PC-3 (cell line): Measurements from ENCODE around the gene TIPARP. TPM values are rescaled to one million over a fixed set of nuclear protein-coding genes. Genes with fewer than 3 reads are reported as not detected.

Source experiments
- ATAC-seq: fragments of 200-7000 bp; cut with Tn5 transposase; 2 replicates; pipeline ENCODE4 v1.9.1; 2020; ENCODE audit warnings: mild to moderate bottlenecking, moderate library complexity
- BruUV-seq: library from RNA; stranded (reverse); fragments of 400-500 nt; replicated peaks from 2 replicates; lab custom pipeline; 2021; lab: Mats Ljungman, UMichigan
- CTCF ChIA-PET: fragments of 300-600 bp; sonication (Branson Sonifier 250); formaldehyde crosslinking; loops from one replicate; lab custom pipeline; 2022; ENCODE audit warnings: antibody characterized with exemption; lab: Charles Lee
- POLR2A ChIA-PET: fragments of 300-600 bp; sonication (Branson Sonifier 250); formaldehyde crosslinking; loops from one replicate; lab custom pipeline; 2022; ENCODE audit warnings: antibody characterized with exemption; ENCODE audit not compliant: unreplicated experiment; lab: Charles Lee
- DNase-seq: peaks from one replicate; pipeline ENCODE4 v3.0.0-alpha.2; 2015
- H2AFZ ChIP-seq: fragments of 300-600 bp; sonication (generic); 2 replicates; pipeline ENCODE4 v1.6.0; 2016; ENCODE audit warnings: antibody characterized with exemption, low read length
- H3F3A ChIP-seq: fragments of 300-600 bp; sonication (generic); one replicate; pipeline ENCODE4 v1.6.0; 2017; ENCODE audit warnings: antibody characterized with exemption, low read length, control low read depth, mild to moderate bottlenecking; ENCODE audit not compliant: unreplicated experiment
- H3K27ac ChIP-seq: fragments of 300-600 bp; sonication (generic); 2 replicates; pipeline ENCODE4 v1.5.1; 2016; ENCODE audit warnings: mild to moderate bottlenecking, low read length
- H3K27me3 ChIP-seq: fragments of 300-600 bp; sonication (generic); 2 replicates; pipeline ENCODE4 v1.6.1; 2016; ENCODE audit warnings: low read length, mixed read lengths
- H3K36me3 ChIP-seq: fragments of 300-600 bp; sonication (generic); 2 replicates; pipeline ENCODE4 v1.6.1; 2016; ENCODE audit warnings: low read depth, mixed run types, low read length, mixed read lengths
- H3K4me1 ChIP-seq: fragments of 300-600 bp; sonication (generic); 2 replicates; pipeline ENCODE4 v1.5.1; 2016; ENCODE audit warnings: low read length; ENCODE audit not compliant: insufficient read depth
- H3K4me2 ChIP-seq: fragments of 300-600 bp; sonication (generic); 2 replicates; pipeline ENCODE4 v1.6.0; 2016; ENCODE audit warnings: low read length
- H3K4me3 ChIP-seq: fragments of 300-600 bp; sonication (generic); 2 replicates; pipeline ENCODE4 v1.5.1; 2016; ENCODE audit warnings: mild to moderate bottlenecking, low read length, mixed read lengths
- H3K79me2 ChIP-seq: fragments of 300-600 bp; sonication (generic); 2 replicates; pipeline ENCODE4 v1.6.1; 2017; ENCODE audit warnings: low read length, mixed read lengths
- H3K9ac ChIP-seq: fragments of 300-600 bp; sonication (generic); 2 replicates; pipeline ENCODE4 v1.6.0; 2016; ENCODE audit warnings: mild to moderate bottlenecking, low read length
- H3K9me2 ChIP-seq: fragments of 300-600 bp; sonication (generic); replicated peaks from 2 replicates; pipeline ENCODE4 v1.6.1; 2016; ENCODE audit warnings: mixed run types, low read length, mixed read lengths
- H3K9me3 ChIP-seq: fragments of 300-600 bp; sonication (generic); 2 replicates; pipeline ENCODE4 v1.6.1; 2016; ENCODE audit warnings: low read length, mixed read lengths
- H4K20me1 ChIP-seq: fragments of 300-600 bp; sonication (generic); 2 replicates; pipeline ENCODE4 v1.6.1; 2016; ENCODE audit warnings: low read length, mixed read lengths
- CTCF ChIP-seq: fragments of 300-600 bp; sonication (generic); conservative IDR thresholded peaks from 2 replicates; pipeline ENCODE4 v1.5.1; 2017; ENCODE audit warnings: antibody characterized with exemption, low read depth, mild to moderate bottlenecking, low read length
- EZH2 ChIP-seq: fragments of 300-600 bp; sonication (generic); IDR thresholded peaks from one replicate; pipeline ENCODE4 v1.6.1; 2017; ENCODE audit warnings: antibody characterized with exemption, mild to moderate bottlenecking, low read length; ENCODE audit not compliant: unreplicated experiment
- EZH2phosphoT487 ChIP-seq: fragments of 300-600 bp; sonication (generic); IDR thresholded peaks from 2 replicates; pipeline ENCODE4 v1.6.1; 2018; ENCODE audit warnings: mild to moderate bottlenecking, antibody characterized with exemption, low read length, borderline replicate concordance
- intact Hi-C: fragments of 100-400 bp; cut with micrococcal nuclease; formaldehyde crosslinking; loops from 2 replicates; pipeline ENCODE4 v1.9.0; 2023
- total RNA-seq: library from RNA; depleted of rRNA; stranded (reverse); fragments of >200 nt; gene quantifications from 2 replicates; pipeline ENCODE4 v1.2.3, GENCODE V29; 2014

TIPARP gene
- total RNA-seq, 1 experiment from 2014 or later = 84.7 TPM

- H3K27ac ChIP-seq = no peak overlapping the region
- no peaks in the 10 kb centered on the region for H4K20me1 ChIP-seq
- no peak overlapping the region for H3K4me3 ChIP-seq
- H3K9me2 ChIP-seq = no peaks in the 10 kb centered on the region
- H3K79me2 ChIP-seq = no peaks in the 10 kb centered on the region
- TF ChIP-seq EZH2 (no peak), EZH2phosphoT487 (no peak), CTCF (no peak)
- H3K4me1 ChIP-seq = peaks cover 10% of the 10 kb centered on the region; the same call in 1 of the 2 replicates
- ATAC-seq (no peak), DNase-seq (no peak)
- H3F3A ChIP-seq = no peaks in the 10 kb centered on the region
- BruUV-seq = no TSS peak
- no peak overlapping the region for H3K9ac ChIP-seq
- POLR2A ChIA-PET = no interaction called here
- no peaks in the 10 kb centered on the region for H3K9me3 ChIP-seq
- H3K27me3 ChIP-seq = no peaks in the 10 kb centered on the region
- H3K4me2 ChIP-seq = no peak overlapping the region
- intact Hi-C loops = no loop called here
- CTCF ChIA-PET = no interaction called here
- no peaks in the 10 kb centered on the region for H3K36me3 ChIP-seq
- no peak overlapping the region for H2AFZ ChIP-seq
Observed at GRCh38 chr3:156661155-156661554, 13.2 kb upstream of the TIPARP start.

DNA sequence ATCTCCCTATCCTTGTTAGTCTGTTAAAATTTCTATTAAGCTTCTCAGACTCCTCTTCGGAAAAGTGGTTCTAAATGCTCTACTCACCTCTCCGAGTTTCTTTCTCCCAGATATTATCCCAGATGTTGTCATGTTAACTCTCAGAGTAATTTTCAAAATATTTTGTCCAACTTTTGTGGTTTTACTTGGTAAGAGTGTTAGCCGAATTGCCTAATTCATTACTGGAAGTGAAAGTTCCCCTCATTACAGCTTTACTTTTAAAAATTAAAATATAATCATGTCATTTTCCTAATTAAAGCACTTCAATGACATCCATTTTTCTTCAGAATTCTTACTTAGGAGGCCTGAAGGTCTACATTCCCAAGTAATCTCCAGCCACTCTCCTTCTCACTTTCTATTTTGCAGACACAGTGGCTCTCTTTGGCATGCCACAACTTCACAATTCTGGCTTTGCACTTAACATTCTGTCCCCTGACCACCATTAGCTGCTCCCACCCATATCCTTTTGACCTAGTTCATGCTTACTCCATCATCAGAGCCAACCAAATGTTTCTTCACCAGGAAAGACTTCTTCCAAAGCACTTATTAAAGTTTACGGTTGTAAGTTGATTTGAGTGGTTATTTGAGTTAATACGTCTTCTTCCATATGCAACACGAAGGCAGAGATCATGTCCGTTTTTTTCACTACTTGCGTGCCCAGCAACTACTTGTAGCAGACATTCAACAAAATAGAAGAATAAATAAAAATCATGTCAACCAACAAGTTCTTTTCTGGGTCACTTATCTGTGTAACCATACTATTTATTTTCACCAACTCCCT lies 10.2 kb upstream of the TIPARP start:
- H3F3A ChIP-seq = no peaks in the 10 kb centered on the region
- ChIA-PET CTCF (no interaction called here), POLR2A (no interaction called here)
- no peaks in the 10 kb centered on the region for H3K9me3 ChIP-seq
- H3K4me1 ChIP-seq = peaks cover 21% of the 10 kb centered on the region
- no peak for DNase-seq
- H3K79me2 ChIP-seq = no peaks in the 10 kb centered on the region
- no peaks in the 10 kb centered on the region for H3K9me2 ChIP-seq
- ATAC-seq = no peak
- H3K4me2 ChIP-seq = no peak overlapping the region
- H3K9ac ChIP-seq = no peak overlapping the region
- no peaks in the 10 kb centered on the region for H4K20me1 ChIP-seq
- no peaks in the 10 kb centered on the region for H3K27me3 ChIP-seq
- no peak overlapping the region for H3K4me3 ChIP-seq
- no TSS peak for BruUV-seq
- H3K27ac ChIP-seq = no peak overlapping the region
- no peaks in the 10 kb centered on the region for H3K36me3 ChIP-seq
- intact Hi-C loops = no loop called here
- no peak for TF ChIP-seq CTCF
- TF ChIP-seq EZH2 = no peak
- no peak for TF ChIP-seq EZH2phosphoT487
- H2AFZ ChIP-seq = no peak overlapping the region

DNA sequence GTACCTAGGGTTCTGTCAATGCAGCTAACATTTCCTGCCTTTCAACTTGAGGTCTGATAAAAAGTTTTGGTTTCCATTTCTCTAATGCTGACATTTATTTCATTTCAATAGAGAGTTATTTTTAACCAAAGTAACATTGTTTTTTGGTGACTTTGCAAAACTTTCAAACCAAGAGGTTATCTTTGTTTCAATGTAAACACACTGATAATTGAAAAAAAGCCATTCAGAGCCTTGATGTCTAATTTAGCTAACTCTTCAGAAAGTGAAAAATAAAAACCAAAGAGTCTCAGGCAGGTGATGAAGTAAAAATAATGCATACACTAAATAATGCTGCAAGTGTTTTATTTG lies 9.6 kb upstream of the TIPARP start:
- CTCF ChIA-PET = interaction anchor here (0.6 kb wide), 1 partner anchor 1120 kb away, joined by 3 read pairs; no protein-coding TSS in a partner anchor
- no peak for ATAC-seq

More for the DNA sequence above, 9.6 kb upstream of the TIPARP start:
- BruUV-seq = no TSS peak
- Histone ChIP-seq H4K20me1 (no peaks in the 10 kb centered on the region), H3K9me3 (no peaks in the 10 kb centered on the region), H3K4me2 (no peak overlapping the region), H2AFZ (no peak overlapping the region), H3K27me3 (no peaks in the 10 kb centered on the region), H3K4me3 (no peak overlapping the region), H3K79me2 (no peaks in the 10 kb centered on the region), H3K4me1 (peaks cover 21% of the 10 kb centered on the region), H3K27ac (no peak overlapping the region), H3K9me2 (no peaks in the 10 kb centered on the region), H3F3A (no peaks in the 10 kb centered on the region), H3K9ac (no peak overlapping the region), H3K36me3 (no peaks in the 10 kb centered on the region)
- POLR2A ChIA-PET = no interaction called here
- intact Hi-C loops = no loop called here
- DNase-seq = no peak
- TF ChIP-seq EZH2phosphoT487 = no peak
- no peak for TF ChIP-seq EZH2
- no peak for TF ChIP-seq CTCF
